ENCODE results near the gene SCGB2A2.

Gene SCGB2A2

DNA sequence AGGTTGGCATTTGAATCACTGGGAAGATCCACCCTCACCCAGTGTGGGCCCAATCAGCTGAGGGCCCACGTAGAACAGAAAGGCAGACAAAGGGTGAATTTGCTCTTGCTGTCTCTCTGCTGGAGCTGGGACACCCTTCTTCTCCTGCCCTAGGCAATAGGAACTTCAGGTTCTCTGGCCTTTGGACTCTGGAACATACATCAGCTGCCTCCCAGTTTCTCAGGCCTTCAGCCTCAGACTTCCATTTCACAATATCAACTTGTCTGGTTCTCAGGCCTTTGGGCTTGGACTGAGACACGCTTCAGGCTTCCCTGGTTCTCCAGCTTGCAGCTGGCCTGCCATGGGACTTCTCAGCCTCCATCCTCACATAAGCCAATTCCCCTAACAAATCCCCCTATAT, 52.6 kb downstream of the SCGB2A2 start:
- no peak for DNase-seq (ENCODE audit: low read depth)
- TF ChIP-seq, protein P1, sequence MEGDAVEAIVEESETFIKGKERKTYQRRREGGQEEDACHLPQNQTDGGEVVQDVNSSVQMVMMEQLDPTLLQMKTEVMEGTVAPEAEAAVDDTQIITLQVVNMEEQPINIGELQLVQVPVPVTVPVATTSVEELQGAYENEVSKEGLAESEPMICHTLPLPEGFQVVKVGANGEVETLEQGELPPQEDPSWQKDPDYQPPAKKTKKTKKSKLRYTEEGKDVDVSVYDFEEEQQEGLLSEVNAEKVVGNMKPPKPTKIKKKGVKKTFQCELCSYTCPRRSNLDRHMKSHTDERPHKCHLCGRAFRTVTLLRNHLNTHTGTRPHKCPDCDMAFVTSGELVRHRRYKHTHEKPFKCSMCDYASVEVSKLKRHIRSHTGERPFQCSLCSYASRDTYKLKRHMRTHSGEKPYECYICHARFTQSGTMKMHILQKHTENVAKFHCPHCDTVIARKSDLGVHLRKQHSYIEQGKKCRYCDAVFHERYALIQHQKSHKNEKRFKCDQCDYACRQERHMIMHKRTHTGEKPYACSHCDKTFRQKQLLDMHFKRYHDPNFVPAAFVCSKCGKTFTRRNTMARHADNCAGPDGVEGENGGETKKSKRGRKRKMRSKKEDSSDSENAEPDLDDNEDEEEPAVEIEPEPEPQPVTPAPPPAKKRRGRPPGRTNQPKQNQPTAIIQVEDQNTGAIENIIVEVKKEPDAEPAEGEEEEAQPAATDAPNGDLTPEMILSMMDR (IDR thresholded peaks at IDR 0.05; ENCODE audit: insufficient read depth, low read depth, low read length, missing control alignments): no peak
- no peak overlapping the region for H3K4me3 ChIP-seq (ENCODE audit: low read length)

All from epithelial cell of esophagus (primary cell).